ENCODE measurements around the gene USP5.
A peak's percentile ranks its signal among the peaks of the same experiment; 100 is the strongest.
"Not testable (repeated sequence)": the region's sequence is repeated elsewhere in the genome, so short reads cannot be mapped to it uniquely, and the experiment has no call there.

The USP5 gene

GRCh38 chr12:6869049-6870021 is 17.4 kb downstream of the USP5 start:
- H3K9me3 Mint-ChIP-seq, result no peaks in the 10 kb centered on the region
- intact Hi-C loops (cut with micrococcal nuclease), result loop anchor here (2.0 to 5.0 kb wide), 2 partner anchors 68 to 243 kb away; no protein-coding TSS in a partner anchor
- H3K4me1 Mint-ChIP-seq (ENCODE audit: low read depth), result peaks cover 60% of the 10 kb centered on the region
- peak overlapping the region; percentile 94 for H3K4me3 Mint-ChIP-seq
- peak overlapping the region; percentile 94 for H3K27ac Mint-ChIP-seq
- no peaks in the 10 kb centered on the region for H3K27me3 Mint-ChIP-seq
- H3K36me3 Mint-ChIP-seq (ENCODE audit: low read depth), result peaks cover 87% of the 10 kb centered on the region

GRCh38 chr12:6870304-6870703 is 18.4 kb downstream of the USP5 start:
- H3K36me3 Mint-ChIP-seq (ENCODE audit: low read depth), result peaks cover 77% of the 10 kb centered on the region
- H3K9me3 Mint-ChIP-seq; intact Hi-C loops (cut with micrococcal nuclease); H3K27ac Mint-ChIP-seq; H3K4me3 Mint-ChIP-seq; H3K27me3 Mint-ChIP-seq: not testable (repeated sequence)
- H3K4me1 Mint-ChIP-seq (ENCODE audit: low read depth), result peaks cover 60% of the 10 kb centered on the region

- Mint-ChIP-seq H3K4me3 (peak overlapping the region; percentile 97), H3K36me3 (ENCODE audit: low read depth) (peaks cover 74% of the 10 kb centered on the region), H3K27me3 (no peaks in the 10 kb centered on the region), H3K9me3 (no peaks in the 10 kb centered on the region), H3K27ac (peak overlapping the region; percentile 87), H3K4me1 (ENCODE audit: low read depth) (peaks cover 61% of the 10 kb centered on the region)
- intact Hi-C loops (cut with micrococcal nuclease), result no loop called here
Observed at GRCh38 chr12:6871052-6871957, 19.4 kb downstream of the USP5 start.

GRCh38 chr12:6872073-6873048 is 20.4 kb downstream of the USP5 start:
- Mint-ChIP-seq H3K36me3 (ENCODE audit: low read depth) (peaks cover 77% of the 10 kb centered on the region), H3K4me1 (ENCODE audit: low read depth) (peaks cover 53% of the 10 kb centered on the region), H3K9me3 (no peaks in the 10 kb centered on the region), H3K4me3 (peak overlapping the region; percentile 97), H3K27ac (peak overlapping the region; percentile 87), H3K27me3 (no peaks in the 10 kb centered on the region)
- intact Hi-C loops (cut with micrococcal nuclease), result loop anchor here (1.0 kb wide), 2 partner anchors 19 to 20 kb away; partner anchors contain the start of gene USP5

GRCh38 chr12:6873094-6874014 is 21.4 kb downstream of the USP5 start, which contains the start of gene SPSB2:
Gene SPSB2 (minus strand): TSS chr12:6873303. CDS start chr12:6872901, 402 bp downstream.
- intact Hi-C loops (cut with micrococcal nuclease), result loop anchor here (1.0 kb wide), 1 partner anchor 18 kb away; no protein-coding TSS in a partner anchor
- H3K4me1 Mint-ChIP-seq (ENCODE audit: low read depth), result peaks cover 51% of the 10 kb centered on the region
- H3K36me3 Mint-ChIP-seq (ENCODE audit: low read depth), result peaks cover 69% of the 10 kb centered on the region
- no peaks in the 10 kb centered on the region for H3K9me3 Mint-ChIP-seq
- H3K27ac Mint-ChIP-seq, result peak within 1 kb of the TSS; percentile 87
- H3K27me3 Mint-ChIP-seq, result no peaks in the 10 kb centered on the region
- peak within 1 kb of the TSS; percentile 97 for H3K4me3 Mint-ChIP-seq

- Mint-ChIP-seq H3K27ac (peak overlapping the region; percentile 87), H3K36me3 (ENCODE audit: low read depth) (peaks cover 63% of the 10 kb centered on the region), H3K4me1 (ENCODE audit: low read depth) (peaks cover 44% of the 10 kb centered on the region), H3K4me3 (peak overlapping the region; percentile 97)
- intact Hi-C loops (cut with micrococcal nuclease); H3K9me3 Mint-ChIP-seq; H3K27me3 Mint-ChIP-seq: not testable (repeated sequence)
Observed at GRCh38 chr12:6874015-6874368, 22.0 kb downstream of the USP5 start.

- H3K36me3 Mint-ChIP-seq (ENCODE audit: low read depth), result peaks cover 48% of the 10 kb centered on the region
Observed at GRCh38 chr12:6879824-6880223, 27.9 kb downstream of the USP5 start.

GRCh38 chr12:6883252-6883651 is 31.3 kb downstream of the USP5 start:
- intact Hi-C loops (cut with micrococcal nuclease), result no loop called here
- peaks cover 32% of the 10 kb centered on the region for H3K36me3 Mint-ChIP-seq (ENCODE audit: low read depth)
- H3K9me3 Mint-ChIP-seq, result no peaks in the 10 kb centered on the region
- no peak overlapping the region for H3K27ac Mint-ChIP-seq
- peaks cover 14% of the 10 kb centered on the region for H3K4me1 Mint-ChIP-seq (ENCODE audit: low read depth)
- H3K27me3 Mint-ChIP-seq, result no peaks in the 10 kb centered on the region
- H3K4me3 Mint-ChIP-seq, result no peak overlapping the region

More at GRCh38 chr12:6879824-6880223, 27.9 kb downstream of the USP5 start:
- H3K4me3 Mint-ChIP-seq; H3K27me3 Mint-ChIP-seq; H3K27ac Mint-ChIP-seq; H3K9me3 Mint-ChIP-seq; intact Hi-C loops (cut with micrococcal nuclease): not testable (repeated sequence)
- peaks cover 10% of the 10 kb centered on the region for H3K4me1 Mint-ChIP-seq (ENCODE audit: low read depth)

- Mint-ChIP-seq H3K27ac (no peak overlapping the region), H3K36me3 (ENCODE audit: low read depth) (peaks cover 32% of the 10 kb centered on the region)
- intact Hi-C loops (cut with micrococcal nuclease), result no loop called here
Observed at GRCh38 chr12:6883683-6884082, 31.7 kb downstream of the USP5 start.

GRCh38 chr12:6884539-6884938 is 32.6 kb downstream of the USP5 start:
- Mint-ChIP-seq H3K27ac (no peak overlapping the region), H3K36me3 (ENCODE audit: low read depth) (peaks cover 32% of the 10 kb centered on the region), H3K4me3 (no peak overlapping the region), H3K4me1 (ENCODE audit: low read depth) (peaks cover 12% of the 10 kb centered on the region), H3K9me3 (no peaks in the 10 kb centered on the region), H3K27me3 (no peaks in the 10 kb centered on the region)
- intact Hi-C loops (cut with micrococcal nuclease), result no loop called here

More at GRCh38 chr12:6883683-6884082, 31.7 kb downstream of the USP5 start:
- no peak overlapping the region for H3K4me3 Mint-ChIP-seq
- H3K27me3 Mint-ChIP-seq, result no peaks in the 10 kb centered on the region
- H3K4me1 Mint-ChIP-seq (ENCODE audit: low read depth), result peaks cover 14% of the 10 kb centered on the region
- no peaks in the 10 kb centered on the region for H3K9me3 Mint-ChIP-seq

- H3K27me3 Mint-ChIP-seq; intact Hi-C loops (cut with micrococcal nuclease); H3K4me3 Mint-ChIP-seq; H3K9me3 Mint-ChIP-seq: not testable (repeated sequence)
- peaks cover 21% of the 10 kb centered on the region for H3K4me1 Mint-ChIP-seq (ENCODE audit: low read depth)
- peak overlapping the region; percentile 68 for H3K27ac Mint-ChIP-seq
- H3K36me3 Mint-ChIP-seq (ENCODE audit: low read depth), result peaks cover 32% of the 10 kb centered on the region
Observed at GRCh38 chr12:6886206-6886999, 34.5 kb downstream of the USP5 start.
